Mesenchymal stem cell (in vitro differentiated cells and primary cell): Measurements from ENCODE around the gene CDHR2.

Experiments used
- DNase-seq: peaks from one replicate; pipeline ENCODE4 v3.0.0-alpha.2; 2013
- H2AFZ ChIP-seq: one replicate; pipeline ENCODE4 v1.6.1; 2013; ENCODE audit warnings: low read depth, mild to moderate bottlenecking, control low read depth, inconsistent platforms, low read length, moderate library complexity
- H2AK5ac ChIP-seq: 2 replicates; pipeline ENCODE4 v1.6.1; 2013; ENCODE audit warnings: low read length, moderate library complexity, mild to moderate bottlenecking, inconsistent platforms; ENCODE audit not compliant: severe bottlenecking
- H2BK120ac ChIP-seq: one replicate; pipeline ENCODE4 v1.6.1; 2013; ENCODE audit warnings: low read depth, mild to moderate bottlenecking, inconsistent platforms, low read length, moderate library complexity
- H2BK12ac ChIP-seq, 2 experiments: one replicate each; pipeline ENCODE4 v1.6.1; 2013; ENCODE audit warnings: inconsistent platforms in 2 of 2, low read length in 2 of 2, mild to moderate bottlenecking in 2 of 2, moderate library complexity in 2 of 2, control low read depth in 1 of 2
- H2BK15ac ChIP-seq: one replicate; pipeline ENCODE4 v1.6.1; 2013; ENCODE audit warnings: mild to moderate bottlenecking, low read depth, inconsistent platforms; ENCODE audit not compliant: poor library complexity, severe bottlenecking
- H2BK5ac ChIP-seq: 2 replicates; pipeline ENCODE4 v1.6.1; 2013; ENCODE audit warnings: low read depth, mild to moderate bottlenecking, low read length, control low read depth, inconsistent platforms; ENCODE audit not compliant: poor library complexity, severe bottlenecking
- H3K14ac ChIP-seq, 2 experiments: one replicate each; pipeline ENCODE4 v1.6.1; 2013; ENCODE audit warnings: inconsistent platforms in 2 of 2, low read length in 2 of 2, control low read depth in 1 of 2, mild to moderate bottlenecking in 1 of 2, moderate library complexity in 1 of 2
- H3K18ac ChIP-seq, 2 experiments: one replicate each; pipeline ENCODE4 v1.6.1; 2013; ENCODE audit warnings: inconsistent platforms in 2 of 2, low read length in 2 of 2, control low read depth in 1 of 2, low read depth in 1 of 2, mild to moderate bottlenecking in 1 of 2
- H3K23ac ChIP-seq, 2 experiments: one replicate each; pipeline ENCODE4 v1.6.1; 2013; ENCODE audit warnings: inconsistent platforms in 2 of 2, low read length in 2 of 2, mild to moderate bottlenecking in 2 of 2, moderate library complexity in 2 of 2, control low read depth in 1 of 2
- H3K27ac ChIP-seq: 2 replicates; pipeline ENCODE4 v1.5.1; 2013; ENCODE audit warnings: mild to moderate bottlenecking, moderate library complexity, low read length, control low read depth, inconsistent platforms; ENCODE audit not compliant: poor library complexity, severe bottlenecking
- H3K27me3 ChIP-seq, 2 experiments: 2 replicates each; pipeline versions ENCODE4 v1.6.1 to v1.7.0; 2013; ENCODE audit warnings: low read length in 2 of 2, mild to moderate bottlenecking in 2 of 2, moderate library complexity in 2 of 2, control low read depth in 1 of 2, inconsistent platforms in 1 of 2; ENCODE audit not compliant: control insufficient read depth in 1 of 2, insufficient read depth in 1 of 2
- H3K36me3 ChIP-seq, 2 experiments: 2 replicates each; pipeline versions ENCODE4 v1.6.1 to v1.7.0; 2013; ENCODE audit warnings: low read length in 2 of 2, control low read depth in 1 of 2, inconsistent platforms in 1 of 2, low read depth in 1 of 2, mild to moderate bottlenecking in 1 of 2; ENCODE audit not compliant: insufficient read depth in 2 of 2, control insufficient read depth in 1 of 2
- H3K4ac ChIP-seq, 2 experiments: one replicate each; pipeline ENCODE4 v1.6.1; 2013; ENCODE audit warnings: inconsistent platforms in 2 of 2, low read length in 2 of 2, mild to moderate bottlenecking in 2 of 2, moderate library complexity in 2 of 2, control low read depth in 1 of 2, low read depth in 1 of 2
- H3K4me1 ChIP-seq: 2 replicates; pipeline ENCODE4 v1.6.1; 2013; ENCODE audit warnings: low read depth, low read length, control low read depth; ENCODE audit not compliant: control insufficient read depth, insufficient read depth
- H3K4me2 ChIP-seq: 2 replicates; pipeline ENCODE4 v1.6.1; 2013; ENCODE audit warnings: low read length, mild to moderate bottlenecking, inconsistent platforms; ENCODE audit not compliant: poor library complexity, severe bottlenecking
- H3K4me3 ChIP-seq, 2 experiments: 2 replicates each; pipeline versions ENCODE4 v1.5.1 to v1.7.0; 2013; ENCODE audit warnings: low read length in 2 of 2, mild to moderate bottlenecking in 2 of 2, control low read depth in 1 of 2, low read depth in 1 of 2; ENCODE audit not compliant: insufficient read depth in 1 of 2
- H3K79me1 ChIP-seq: replicated peaks from 2 replicates; pipeline ENCODE4 v1.6.1; 2013; ENCODE audit warnings: mild to moderate bottlenecking, control low read depth, low read length, inconsistent platforms; ENCODE audit not compliant: poor library complexity, severe bottlenecking
- H3K9ac ChIP-seq: 2 replicates; pipeline ENCODE4 v1.7.0; 2013; ENCODE audit warnings: mild to moderate bottlenecking, low read length, moderate library complexity
- H3K9me3 ChIP-seq: 2 replicates; pipeline ENCODE4 v1.7.0; 2013; ENCODE audit warnings: mild to moderate bottlenecking, low read length; ENCODE audit not compliant: control insufficient read depth
- H4K8ac ChIP-seq: one replicate; pipeline ENCODE4 v1.6.1; 2013; ENCODE audit warnings: inconsistent platforms, mild to moderate bottlenecking, low read length, moderate library complexity
- H4K91ac ChIP-seq: one replicate; pipeline ENCODE4 v1.6.1; 2013; ENCODE audit warnings: mild to moderate bottlenecking, low read length, inconsistent platforms
- WGBS: methylation state at CpG from one replicate; pipeline ENCODE4 v1.1.7; 2013; ENCODE audit warnings: mixed read lengths; 5-methylcytosine and 5-hydroxymethylcytosine counted together

The CDHR2 gene

DNA sequence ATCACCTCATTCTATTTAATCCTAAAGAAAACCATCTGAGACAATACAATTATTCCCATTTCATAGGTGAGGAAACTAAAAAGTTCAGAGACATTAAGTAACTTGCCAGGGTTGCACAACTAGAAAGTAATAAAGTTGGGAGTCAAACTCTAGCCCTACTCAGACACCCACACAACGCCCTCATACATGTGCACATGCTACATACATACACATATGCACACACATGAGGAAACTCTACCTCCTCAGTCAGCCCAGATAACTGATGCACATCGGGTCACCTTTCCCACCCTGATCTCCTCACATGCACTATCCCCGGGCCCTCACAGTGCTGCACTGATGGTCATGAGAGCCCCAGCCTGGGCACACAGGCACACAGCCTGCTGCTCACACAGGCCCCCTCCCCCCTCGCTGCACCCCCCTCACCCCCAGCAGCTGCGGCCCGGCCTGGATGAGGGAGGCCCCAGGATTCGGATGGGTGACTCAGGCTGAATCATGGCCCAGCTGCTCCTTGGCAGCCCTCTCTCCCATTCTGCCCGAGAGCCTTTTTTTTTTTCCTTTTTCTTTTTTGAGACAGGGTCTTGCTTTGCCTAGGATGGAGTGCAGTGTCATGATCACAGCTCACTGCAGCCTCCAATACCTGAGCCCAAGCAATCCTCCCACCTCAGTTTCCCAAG lies 65.8 kb downstream of the CDHR2 start:
- peak; percentile 79 for DNase-seq
- H3K36me3 ChIP-seq: peaks cover 0 to 3% of the 10 kb centered on the region in 2 experiments
- peak overlapping the region; percentile 43 for H3K9ac ChIP-seq
- H2AK5ac ChIP-seq: no peak overlapping the region
- H3K27ac ChIP-seq: no peak overlapping the region
- peak overlapping the region in 1 of 2 experiments; percentile 73 for H3K14ac ChIP-seq
- H2BK120ac ChIP-seq: peak overlapping the region; percentile 40
- no peak overlapping the region for H3K4ac ChIP-seq
- H2BK12ac ChIP-seq: no peak overlapping the region
- peak overlapping the region in 1 of 2 experiments; percentile 34 for H3K4me3 ChIP-seq
- H4K91ac ChIP-seq: peak overlapping the region; percentile 54
- H2AFZ ChIP-seq: no peak overlapping the region
- no peak overlapping the region for H2BK15ac ChIP-seq
- 28% methylated on average over 7 of the region's 8 CpGs for WGBS
- H3K4me1 ChIP-seq: peaks cover 48% of the 10 kb centered on the region
- H3K27me3 ChIP-seq: peaks cover 11 to 18% of the 10 kb centered on the region in 2 experiments
- no peak overlapping the region for H3K23ac ChIP-seq
- no peak overlapping the region for H3K4me2 ChIP-seq
- H3K79me1 ChIP-seq: no peaks in the 10 kb centered on the region
- H3K18ac ChIP-seq: peak overlapping the region in 1 of 2 experiments; percentile 55
- no peaks in the 10 kb centered on the region for H3K9me3 ChIP-seq
- H2BK5ac ChIP-seq: no peak overlapping the region
- no peak overlapping the region for H4K8ac ChIP-seq

DNA sequence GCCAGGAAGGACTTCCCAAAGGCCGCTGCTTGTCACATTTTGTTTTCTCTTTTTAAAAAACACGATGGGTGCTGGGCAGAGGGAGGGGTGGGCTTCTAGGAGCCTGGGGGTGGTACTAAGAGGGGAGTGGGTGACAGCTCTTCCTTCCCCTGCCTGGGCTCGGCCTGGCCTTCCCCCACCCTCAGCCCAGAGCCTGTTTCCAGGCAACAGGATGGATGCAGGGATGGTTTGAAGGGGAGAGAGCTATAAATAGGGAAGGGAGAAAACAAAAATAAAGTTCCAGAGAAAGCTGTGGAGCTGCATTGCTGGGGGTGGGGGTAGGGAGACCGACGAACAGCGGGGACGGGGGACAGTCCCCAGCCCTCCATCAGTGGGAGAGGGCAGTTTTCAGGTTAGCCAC lies 67.4 kb downstream of the CDHR2 start:
- no peak overlapping the region for H3K9ac ChIP-seq
- no peaks in the 10 kb centered on the region for H3K79me1 ChIP-seq
- H2BK120ac ChIP-seq: no peak overlapping the region
- H3K18ac ChIP-seq: peak overlapping the region in 1 of 2 experiments; percentile 77
- no peak overlapping the region for H3K23ac ChIP-seq
- no peak overlapping the region for H3K4ac ChIP-seq
- no peak for DNase-seq
- peak overlapping the region; percentile 63 to 86 for H2BK12ac ChIP-seq
- no peak overlapping the region for H2AFZ ChIP-seq
- peaks cover 21 to 33% of the 10 kb centered on the region in 2 experiments for H3K27me3 ChIP-seq
- H3K4me3 ChIP-seq: no peak overlapping the region
- peak overlapping the region; percentile 81 for H4K91ac ChIP-seq
- H3K36me3 ChIP-seq: peaks cover 0 to 3% of the 10 kb centered on the region in 2 experiments
- WGBS: 80% methylated on average over 7 of the region's 7 CpGs
- no peak overlapping the region for H2BK5ac ChIP-seq
- peaks cover 54% of the 10 kb centered on the region for H3K4me1 ChIP-seq
- H3K9me3 ChIP-seq: no peaks in the 10 kb centered on the region
- H2BK15ac ChIP-seq: peak overlapping the region; percentile 29
- H3K27ac ChIP-seq: no peak overlapping the region
- no peak overlapping the region for H4K8ac ChIP-seq
- no peak overlapping the region for H3K14ac ChIP-seq
- no peak overlapping the region for H2AK5ac ChIP-seq
- H3K4me2 ChIP-seq: no peak overlapping the region

- Histone ChIP-seq H3K23ac (no peak overlapping the region), H2BK15ac (no peak overlapping the region)
Measured at GRCh38 chr5:176618783-176619182, 69.6 kb downstream of the CDHR2 start.

DNA sequence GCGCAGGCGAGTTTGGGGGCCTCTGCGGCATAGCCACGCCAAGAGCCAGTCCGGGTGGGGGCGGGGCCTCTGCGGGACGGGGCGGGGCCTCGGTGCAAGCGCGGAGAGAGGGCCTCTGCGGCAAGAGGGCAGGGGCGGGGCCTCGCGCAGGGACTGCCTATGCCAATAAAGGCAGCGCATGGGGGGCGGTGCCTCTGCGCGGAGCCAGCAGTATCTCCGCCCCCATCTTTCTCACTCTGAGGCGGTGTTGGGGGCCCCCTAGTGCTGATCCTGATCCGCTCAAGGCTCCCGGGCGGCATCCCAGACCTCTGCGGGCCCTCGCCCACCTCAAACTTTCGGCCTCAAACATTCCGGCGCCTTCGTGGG lies 70.0 kb downstream of the CDHR2 start:
- H3K18ac ChIP-seq: peak overlapping the region in 1 of 2 experiments; percentile 59
- H4K91ac ChIP-seq: no peak overlapping the region
- H2BK15ac ChIP-seq: peak overlapping the region; percentile 29
- H3K27me3 ChIP-seq: peaks cover 32 to 37% of the 10 kb centered on the region in 2 experiments
- peak overlapping the region; percentile 52 for H4K8ac ChIP-seq
- H2BK120ac ChIP-seq: no peak overlapping the region
- H2AK5ac ChIP-seq: no peak overlapping the region
- H3K14ac ChIP-seq: no peak overlapping the region
- no peak overlapping the region for H3K9ac ChIP-seq
- no peaks in the 10 kb centered on the region for H3K9me3 ChIP-seq
- H3K4ac ChIP-seq: no peak overlapping the region
- 11% methylated on average over 24 of the region's 31 CpGs for WGBS
- H3K27ac ChIP-seq: no peak overlapping the region
- peaks cover 49% of the 10 kb centered on the region for H3K4me1 ChIP-seq
- peak overlapping the region in 1 of 2 experiments; percentile 17 for H3K23ac ChIP-seq
- H3K79me1 ChIP-seq: no peaks in the 10 kb centered on the region
- no peak overlapping the region for H2AFZ ChIP-seq
- H2BK5ac ChIP-seq: no peak overlapping the region
- H2BK12ac ChIP-seq: peak overlapping the region in 1 of 2 experiments; percentile 75
- H3K4me2 ChIP-seq: no peak overlapping the region
- peaks cover 0 to 3% of the 10 kb centered on the region in 2 experiments for H3K36me3 ChIP-seq
- peak overlapping the region in 1 of 2 experiments; percentile 59 for H3K4me3 ChIP-seq
- DNase-seq: peak; percentile 82

More at GRCh38 chr5:176618783-176619182, 69.6 kb downstream of the CDHR2 start:
- H2AK5ac ChIP-seq: no peak overlapping the region
- 68% methylated on average over 19 of the region's 19 CpGs for WGBS
- H2BK120ac ChIP-seq: no peak overlapping the region
- H3K4me2 ChIP-seq: no peak overlapping the region
- H2AFZ ChIP-seq: no peak overlapping the region
- H2BK12ac ChIP-seq: peak overlapping the region in 1 of 2 experiments; percentile 75
- peak overlapping the region; percentile 11 for H4K91ac ChIP-seq
- H3K4ac ChIP-seq: peak overlapping the region in 1 of 2 experiments; percentile 32
- no peak overlapping the region for H3K27ac ChIP-seq
- H4K8ac ChIP-seq: peak overlapping the region; percentile 52
- H3K4me3 ChIP-seq: peak overlapping the region in 1 of 2 experiments; percentile 50
- H3K4me1 ChIP-seq: peaks cover 53% of the 10 kb centered on the region
- no peaks in the 10 kb centered on the region for H3K79me1 ChIP-seq
- no peaks in the 10 kb centered on the region for H3K9me3 ChIP-seq
- no peak overlapping the region for H3K9ac ChIP-seq
- H3K18ac ChIP-seq: peak overlapping the region in 1 of 2 experiments; percentile 59
- peaks cover 0 to 3% of the 10 kb centered on the region in 2 experiments for H3K36me3 ChIP-seq
- peaks cover 28 to 37% of the 10 kb centered on the region in 2 experiments for H3K27me3 ChIP-seq
- DNase-seq: no peak
- no peak overlapping the region for H2BK5ac ChIP-seq
- no peak overlapping the region for H3K14ac ChIP-seq
